Nasal cavity respiratory epithelium epithelial cell of viscerocranial mucosa (primary cell): ENCODE measurements around the gene ARHGEF3. TPM values are rescaled to one million over a fixed set of nuclear protein-coding genes. Genes with fewer than 3 reads are reported as not detected.

Source experiments
- total RNA-seq: library from RNA; depleted of rRNA; stranded (reverse); fragments of >200 nt; gene quantifications from 2 replicates; pipeline ENCODE4 v1.2.3, GENCODE V29; 2014

ARHGEF3 gene
- total RNA-seq = 9.6 and 36.2 TPM in 2 replicates

GRCh38 chr3:56801662-56802377, at the start of gene ARHGEF3:
Gene ARHGEF3 (minus strand): TSS chr3:56801949. CDS start chr3:56801798, 151 bp downstream.

DNA sequence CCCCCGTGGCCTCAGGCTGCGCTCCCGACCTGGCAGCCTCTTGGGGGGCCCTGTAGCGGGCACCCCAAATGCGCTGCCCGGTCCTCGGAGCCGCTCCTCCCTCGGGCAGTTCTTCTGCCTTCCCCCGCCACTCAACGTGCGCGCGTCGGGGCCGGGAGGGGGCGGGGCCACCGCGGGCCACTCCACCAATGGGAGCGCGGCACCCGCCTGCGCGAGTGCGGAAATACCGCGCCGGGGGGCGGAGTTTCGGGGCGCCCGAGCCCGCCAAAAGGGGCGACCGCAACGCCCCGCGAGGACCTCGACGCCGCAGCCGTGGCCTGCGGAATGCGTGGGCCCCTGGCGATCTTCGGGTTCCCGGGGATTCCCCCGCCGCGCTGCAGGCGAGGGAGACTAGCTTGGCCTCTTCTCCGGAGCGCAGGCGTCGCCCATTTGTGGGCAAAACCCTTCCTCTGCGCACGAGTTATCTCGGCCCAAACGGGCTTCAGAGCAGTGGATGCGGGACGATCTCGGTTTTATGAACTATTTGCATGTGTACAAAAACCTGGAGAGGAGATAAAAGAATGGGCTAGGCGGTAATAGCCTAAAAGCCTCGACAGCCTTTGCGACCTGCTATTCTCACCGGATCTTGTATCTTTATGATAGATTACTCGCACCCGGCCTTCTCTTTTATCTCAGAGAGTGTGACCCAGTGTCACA, 118.5 kb downstream of the ARHGEF3 start, which contains the start of gene TASOR:
Gene TASOR (minus strand): TSS at position 144 of the 696 bp plus-strand sequence. CDS start 259 bp downstream, outside the sequence.

Other genes starting within 250 kb of the ARHGEF3 start
- gene CCDC66, start 244.8 kb downstream of the ARHGEF3 start, total RNA-seq = 17.1 and 30.0 TPM in 2 replicates
- 58.8 and 104 TPM in 2 replicates for gene TASOR, start 118.7 kb downstream of the ARHGEF3 start, total RNA-seq